H1 (cell line): ENCODE data around the gene TNFRSF13B. TPM values are rescaled to one million over a fixed set of nuclear protein-coding genes. Genes with fewer than 3 reads are reported as not detected.

Experiments
- CTCF ChIA-PET: fragments of 300-600 bp; sonication (Branson Sonifier 250); formaldehyde crosslinking; loops from one replicate; lab custom pipeline; 2021; ENCODE audit not compliant: partially characterized antibody; lab: Charles Lee
- POLR2A ChIA-PET: fragments of 300-600 bp; sonication (Branson Sonifier 250); formaldehyde crosslinking; loops from one replicate; lab custom pipeline; 2021; ENCODE audit warnings: inconsistent platforms; ENCODE audit not compliant: partially characterized antibody; lab: Charles Lee
- DNase-seq, 2 experiments: peaks; one replicate each; pipeline versions ENCODE4 v3.0.0 to v3.0.0-alpha.2; 2010 to 2022; ENCODE audit warnings: low spot score in 2 of 2, low read depth in 1 of 2, mixed read lengths in 1 of 2
- FAIRE-seq: peaks from 2 replicates; lab custom pipeline; 2011; peaks lifted over from hg19 to GRCh38; lab: Jason Lieb, UNC
- H2AFZ ChIP-seq: 2 replicates; pipeline ENCODE4 v1.8.1; 2012; ENCODE audit warnings: low read length, inconsistent platforms
- H2AK5ac ChIP-seq: 2 replicates; pipeline ENCODE4 v1.6.1; 2013; ENCODE audit warnings: low read depth, low read length
- H2BK120ac ChIP-seq: replicated peaks from 2 replicates; pipeline ENCODE3; 2013; ENCODE audit warnings: low read depth, low read length, inconsistent platforms
- H2BK12ac ChIP-seq: 2 replicates; pipeline ENCODE4 v1.6.1; 2013; ENCODE audit warnings: low read depth, low read length
- H2BK15ac ChIP-seq: 2 replicates; pipeline ENCODE4 v1.6.1; 2013; ENCODE audit warnings: low read length
- H2BK20ac ChIP-seq: 2 replicates; pipeline ENCODE4 v1.6.1; 2013; ENCODE audit warnings: low read length
- H2BK5ac ChIP-seq: 2 replicates; pipeline ENCODE4 v1.6.1; 2013; ENCODE audit warnings: low read depth, low read length
- H3K14ac ChIP-seq: 2 replicates; pipeline ENCODE4 v1.6.1; 2013; ENCODE audit warnings: inconsistent platforms; ENCODE audit not compliant: insufficient read length
- H3K18ac ChIP-seq: 2 replicates; pipeline ENCODE4 v1.6.1; 2013; ENCODE audit warnings: low read length; ENCODE audit errors: extremely low read depth
- H3K23ac ChIP-seq: 2 replicates; pipeline ENCODE4 v1.6.1; 2013; ENCODE audit warnings: inconsistent platforms; ENCODE audit not compliant: insufficient read length
- H3K23me2 ChIP-seq: 2 replicates; pipeline ENCODE4 v1.6.1; 2013; ENCODE audit warnings: low read depth, low read length
- H3K27ac ChIP-seq: 2 replicates; pipeline ENCODE4 v1.6.1; 2011; ENCODE audit warnings: low read depth, low read length, inconsistent platforms
- H3K27me3 ChIP-seq, 4 experiments: replicated peaks in 1 of 4; 1 replicate in 1 of 4; 2 replicates in 3 of 4; pipeline versions ENCODE4 v1.6.1 to v1.8.1; 2011 to 2013; ENCODE audit warnings: low read length in 3 of 4, mild to moderate bottlenecking in 3 of 4, inconsistent platforms in 2 of 4, mixed read lengths in 2 of 4, moderate library complexity in 1 of 4; ENCODE audit not compliant: control insufficient read depth in 3 of 4, insufficient read depth in 3 of 4; ENCODE audit errors: extremely low read depth in 1 of 4
- H3K36me3 ChIP-seq, 4 experiments: 2 replicates each; pipeline versions ENCODE4 v1.6.1 to v1.8.1; 2011 to 2013; ENCODE audit warnings: mild to moderate bottlenecking in 4 of 4, low read length in 3 of 4, moderate library complexity in 2 of 4, control low read depth in 1 of 4, inconsistent platforms in 1 of 4; ENCODE audit not compliant: insufficient read depth in 4 of 4, control insufficient read depth in 2 of 4
- H3K4ac ChIP-seq: replicated peaks from 2 replicates; pipeline ENCODE3; 2013; ENCODE audit warnings: low read length, low read depth, mixed read lengths, inconsistent platforms; ENCODE audit not compliant: insufficient read length
- H3K4me1 ChIP-seq, 4 experiments: replicated peaks in 1 of 4; 1 replicate in 1 of 4; 2 replicates in 3 of 4; pipeline versions ENCODE4 v1.6.1 to v1.8.1; 2011 to 2013; ENCODE audit warnings: low read length in 3 of 4, inconsistent platforms in 2 of 4, mixed read lengths in 1 of 4; ENCODE audit not compliant: insufficient read depth in 4 of 4, control insufficient read depth in 3 of 4
- H3K4me2 ChIP-seq, 2 experiments: 2 replicates each; pipeline versions ENCODE4 v1.6.1 to v1.8.1; 2011 to 2013; ENCODE audit warnings: low read depth in 2 of 2, low read length in 2 of 2, control low read depth in 1 of 2, inconsistent platforms in 1 of 2, mild to moderate bottlenecking in 1 of 2; ENCODE audit not compliant: insufficient read depth in 1 of 2
- H3K4me3 ChIP-seq, 4 experiments: fragments of 200-600, 300-600 bp in 1 of 4; sonication (generic), shearing (Covaris generic), sonication (Bioruptor Twin) in 1 of 4; 2 replicates each; pipeline versions ENCODE4 v1.5.1 to v1.8.1; 2011 to 2016; ENCODE audit warnings: low read length in 4 of 4, low read depth in 3 of 4, control low read depth in 2 of 4, inconsistent platforms in 2 of 4, mild to moderate bottlenecking in 2 of 4, mixed read lengths in 1 of 4, moderate library complexity in 1 of 4; ENCODE audit not compliant: insufficient read depth in 2 of 4; ENCODE audit errors: extremely low read depth in 1 of 4
- H3K56ac ChIP-seq: replicated peaks from 2 replicates; pipeline ENCODE3; 2013; ENCODE audit warnings: low read depth, mild to moderate bottlenecking, mixed read lengths, low read length, inconsistent platforms; ENCODE audit not compliant: insufficient read length
- H3K79me1 ChIP-seq: 2 replicates; pipeline ENCODE4 v1.6.1; 2013; ENCODE audit warnings: low read depth, low read length, control low read depth
- H3K79me2 ChIP-seq, 2 experiments: 2 replicates each; pipeline versions ENCODE4 v1.6.1 to v1.8.1; 2012 to 2013; ENCODE audit warnings: low read length in 2 of 2, mild to moderate bottlenecking in 2 of 2, inconsistent platforms in 1 of 2; ENCODE audit not compliant: insufficient read depth in 2 of 2, control insufficient read depth in 1 of 2
- H3K9ac ChIP-seq, 4 experiments: replicated peaks in 1 of 4; 1 replicate in 1 of 4; 2 replicates in 3 of 4; pipeline versions ENCODE4 v1.6.1 to v1.8.1; 2011 to 2013; ENCODE audit warnings: low read depth in 3 of 4, low read length in 3 of 4, control low read depth in 2 of 4, mild to moderate bottlenecking in 2 of 4, moderate library complexity in 2 of 4, inconsistent platforms in 1 of 4; ENCODE audit errors: extremely low read depth in 1 of 4
- H3K9me3 ChIP-seq, 2 experiments: 2 replicates each; pipeline versions ENCODE4 v1.6.1 to v1.8.1; 2012 to 2013; ENCODE audit warnings: mild to moderate bottlenecking in 2 of 2, moderate library complexity in 2 of 2, control low read depth in 1 of 2, inconsistent platforms in 1 of 2, low read depth in 1 of 2, low read length in 1 of 2, mixed read lengths in 1 of 2; ENCODE audit not compliant: insufficient read depth in 2 of 2
- H4K20me1 ChIP-seq, 2 experiments: replicated peaks in 1 of 2; 2 replicates each; pipeline versions ENCODE3 to v1.8.1; 2011 to 2013; ENCODE audit warnings: inconsistent platforms in 2 of 2, low read length in 2 of 2, mild to moderate bottlenecking in 1 of 2; ENCODE audit not compliant: insufficient read depth in 2 of 2, control insufficient read depth in 1 of 2
- H4K5ac ChIP-seq: 2 replicates; pipeline ENCODE4 v1.6.1; 2013; ENCODE audit warnings: low read length, low read depth, mixed read lengths, inconsistent platforms; ENCODE audit not compliant: insufficient read length
- H4K8ac ChIP-seq: 2 replicates; pipeline ENCODE4 v1.8.0; 2013; ENCODE audit warnings: mild to moderate bottlenecking, moderate library complexity, low read length, inconsistent platforms; ENCODE audit not compliant: insufficient read depth; ENCODE audit errors: extremely low read depth
- H4K91ac ChIP-seq: replicated peaks from 2 replicates; pipeline ENCODE3; 2013; ENCODE audit warnings: low read length, mixed read lengths, inconsistent platforms; ENCODE audit not compliant: insufficient read length
- ASH2L ChIP-seq: fragments of 200-600, 300-600 bp; sonication (generic); IDR thresholded peaks from one replicate; pipeline ENCODE4 v1.7.1; 2017; ENCODE audit warnings: low read length
- BACH1 ChIP-seq: IDR thresholded peaks from 2 replicates; pipeline ENCODE4 v1.6.1; 2012; ENCODE audit warnings: low read length, improper control_type of control experiment
- CBX5 ChIP-seq: fragments of 300-800, 300-1000 bp; sonication (generic); IDR thresholded peaks from 2 replicates; pipeline ENCODE4 v1.7.1; 2016; ENCODE audit warnings: antibody characterized with exemption, low read length, low read depth
- CHD2 ChIP-seq: IDR thresholded peaks from 2 replicates; pipeline ENCODE4 v1.6.1; 2012; ENCODE audit warnings: low read length, improper control_type of control experiment
- GABPA ChIP-seq: IDR thresholded peaks from 2 replicates; pipeline ENCODE4 v1.6.1; 2011; ENCODE audit warnings: mild to moderate bottlenecking, low read length, moderate library complexity, borderline replicate concordance; ENCODE audit not compliant: insufficient read depth
- JUN ChIP-seq: IDR thresholded peaks from 2 replicates; pipeline ENCODE4 v1.6.1; 2011; ENCODE audit warnings: low read depth, mild to moderate bottlenecking, improper control_type of control experiment, low read length
- KDM1A ChIP-seq: fragments of 200-600, 300-600 bp; sonication (generic); IDR thresholded peaks from 2 replicates; pipeline ENCODE4 v1.7.1; 2016; ENCODE audit warnings: mild to moderate bottlenecking, low read length, borderline replicate concordance
- PHF8 ChIP-seq: fragments of 200-600 bp; sonication (generic); conservative IDR thresholded peaks from 2 replicates; pipeline ENCODE4 v1.7.1; 2012; ENCODE audit warnings: low read depth, mild to moderate bottlenecking, inconsistent platforms, low read length, moderate library complexity
- POLR2AphosphoS5 ChIP-seq: IDR thresholded peaks from 2 replicates; pipeline ENCODE4 v1.6.1; 2011; ENCODE audit warnings: low read depth, low read length
- RFX5 ChIP-seq: IDR thresholded peaks from 2 replicates; pipeline ENCODE4 v1.6.1; 2011; ENCODE audit warnings: low read depth, low read length, improper control_type of control experiment, borderline replicate concordance
- USF2 ChIP-seq: IDR thresholded peaks from 2 replicates; pipeline ENCODE4 v1.6.1; 2011; ENCODE audit warnings: low read length, improper control_type of control experiment
- WGBS, 2 experiments: shearing (Covaris generic) in 1 of 2; methylation state at CpG; one replicate each; pipeline versions ENCODE4 v1.1.6 to v1.1.7; 2013 to 2015; ENCODE audit warnings: low lambda C conversion rate in 2 of 2, mixed read lengths in 2 of 2, inconsistent platforms in 1 of 2, low coverage in 1 of 2, missing lambda C conversion rate in 1 of 2; ENCODE audit not compliant: insufficient replicate concordance in 2 of 2, insufficient coverage in 1 of 2, insufficient read length in 1 of 2; ENCODE audit errors: extremely low coverage in 1 of 2, missing lambda C conversion rate in 1 of 2; 5-methylcytosine and 5-hydroxymethylcytosine counted together
- polyA plus RNA-seq, 7 experiments: library from polyadenylated mRNA; depleted of rRNA in 3 of 7; stranded (reverse) in 5 of 7; unstranded in 2 of 7; fragments of >200 nt in 5 of 7; fragments of 200-250 nt in 2 of 7; gene quantifications; 1 replicate in 5 of 7; 2 replicates in 1 of 7; 4 replicates in 1 of 7; pipeline versions ENCODE4 v1.2.1 to v1.2.3, GENCODE V29; 2011 to 2013; ENCODE audit warnings: missing spikeins in 2 of 7, mixed read lengths in 2 of 7
- total RNA-seq: library from RNA; stranded (reverse); fragmentation: NEBNext Ultra II Directional; extraction: Animal tissue kit (Norgen Biotek cat#: 25700); gene quantifications from 2 replicates; pipeline ENCODE4 v1.2.1, GENCODE V29; 2021

The TNFRSF13B gene
- total and polyA plus RNA-seq, 2 of the 8 experiments (the other 6 are each of a cell fraction or from before 2014, with no cell fraction given): not detected

DNA sequence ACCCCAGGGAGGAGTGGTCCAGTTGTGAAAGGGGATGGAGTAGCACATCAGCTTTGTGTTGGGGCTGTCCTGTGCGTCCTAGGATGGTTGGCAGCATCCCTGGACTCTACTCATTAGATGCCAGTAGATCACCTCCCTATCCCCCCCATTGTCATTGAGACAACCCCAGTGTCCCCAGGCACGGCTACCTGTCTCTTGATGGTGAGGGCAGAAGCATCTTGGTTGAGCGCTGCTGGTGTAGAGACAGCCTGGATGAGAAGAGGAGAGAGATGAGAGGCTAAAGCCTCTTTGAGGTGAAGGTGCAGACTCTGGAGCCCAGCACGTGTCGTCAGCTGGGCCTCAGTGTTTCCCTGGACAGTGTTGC is 55.4 kb downstream of the TNFRSF13B start:
- Histone ChIP-seq H3K23ac (no peak overlapping the region), H3K4me3 (no peak overlapping the region), H3K4me1 (peaks cover 0 to 4% (median 0%) of the 10 kb centered on the region in 4 experiments; a peak in 1 of 7 replicates), H3K56ac (no peak overlapping the region), H2BK20ac (no peak overlapping the region), H4K5ac (no peak overlapping the region), H3K27me3 (no peaks in the 10 kb centered on the region), H3K9me3 (no peaks in the 10 kb centered on the region), H2AK5ac (no peak overlapping the region), H2BK12ac (no peak overlapping the region), H3K27ac (no peak overlapping the region), H2BK120ac (no peak overlapping the region), H3K23me2 (no peaks in the 10 kb centered on the region), H2AFZ (no peak overlapping the region), H3K79me1 (no peaks in the 10 kb centered on the region), H3K36me3 (no peaks in the 10 kb centered on the region), H4K8ac (no peak overlapping the region), H3K18ac (no peak overlapping the region), H3K79me2 (no peaks in the 10 kb centered on the region), H3K14ac (no peak overlapping the region), H3K9ac (no peak overlapping the region), H4K91ac (no peak overlapping the region), H2BK15ac (no peak overlapping the region), H2BK5ac (no peak overlapping the region), H3K4ac (no peak overlapping the region), H4K20me1 (no peaks in the 10 kb centered on the region), H3K4me2 (no peak overlapping the region)
- no peak for FAIRE-seq
- WGBS, 2 experiments: 88% methylated on average over 5 of the region's 5 CpGs; no CpG with 5 or more reads in 1 of the 2 experiments
- ChIA-PET CTCF (interaction anchor here (0.7 to 1.2 kb wide), 3 partner anchors 9 to 661 kb away, joined by 3 to 4 read pairs (median 3); no protein-coding TSS in a partner anchor), POLR2A (no interaction called here)
- peak in 1 of 2 experiments; percentile 33 for DNase-seq
- TF ChIP-seq BACH1 (no peak), ASH2L (no peak), RFX5 (no peak), USF2 (no peak), GABPA (no peak), JUN (no peak), PHF8 (no peak), KDM1A (no peak), CHD2 (no peak), CBX5 (no peak), POLR2AphosphoS5 (no peak)
